ENCODE measurements around the gene NDUFA11. TPM values are rescaled to one million over a fixed set of nuclear protein-coding genes. Genes with fewer than 3 reads are reported as not detected.
"Not testable (repeated sequence)": the region's sequence is repeated elsewhere in the genome, so short reads cannot be mapped to it uniquely, and the experiment has no call there.

NDUFA11 gene
- total RNA-seq, 1 donor from 2014 or later: 366 TPM

DNA sequence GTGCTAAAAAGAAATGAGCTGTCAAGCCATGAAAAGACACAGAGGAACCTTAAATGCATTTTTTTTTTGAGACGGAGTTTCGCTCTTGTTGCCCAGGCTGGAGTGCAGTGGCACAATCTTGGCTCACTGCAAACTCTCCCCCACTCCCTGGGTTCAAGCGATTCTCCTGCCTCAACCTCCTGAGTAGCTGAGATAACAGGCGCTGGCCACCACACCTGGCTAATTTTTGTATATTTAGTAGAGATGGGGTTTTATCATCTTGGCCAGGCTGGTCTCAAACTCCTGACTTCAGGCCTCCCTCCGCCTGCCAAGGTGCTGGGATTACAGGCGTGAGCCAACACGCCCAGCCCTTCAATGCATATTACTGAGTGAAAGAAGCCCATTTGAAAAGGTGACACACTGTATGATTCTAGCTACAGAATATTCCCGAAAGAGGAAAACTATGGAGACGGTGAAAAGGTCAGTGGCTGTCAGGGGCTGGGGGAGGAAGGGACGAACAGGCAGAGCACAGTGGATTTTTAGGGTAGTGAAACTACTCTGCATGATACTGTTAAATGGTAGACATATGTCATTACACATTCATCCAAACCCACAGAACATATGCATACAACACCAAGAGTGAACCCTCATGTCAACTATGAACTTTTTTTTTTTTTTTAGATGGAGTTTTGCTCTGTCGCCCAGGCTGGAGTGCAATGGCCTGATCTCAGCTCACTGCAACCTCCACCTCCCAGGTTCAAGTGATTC, 19.4 kb downstream of the NDUFA11 start:
- DNase-seq: not testable (repeated sequence)

DNA sequence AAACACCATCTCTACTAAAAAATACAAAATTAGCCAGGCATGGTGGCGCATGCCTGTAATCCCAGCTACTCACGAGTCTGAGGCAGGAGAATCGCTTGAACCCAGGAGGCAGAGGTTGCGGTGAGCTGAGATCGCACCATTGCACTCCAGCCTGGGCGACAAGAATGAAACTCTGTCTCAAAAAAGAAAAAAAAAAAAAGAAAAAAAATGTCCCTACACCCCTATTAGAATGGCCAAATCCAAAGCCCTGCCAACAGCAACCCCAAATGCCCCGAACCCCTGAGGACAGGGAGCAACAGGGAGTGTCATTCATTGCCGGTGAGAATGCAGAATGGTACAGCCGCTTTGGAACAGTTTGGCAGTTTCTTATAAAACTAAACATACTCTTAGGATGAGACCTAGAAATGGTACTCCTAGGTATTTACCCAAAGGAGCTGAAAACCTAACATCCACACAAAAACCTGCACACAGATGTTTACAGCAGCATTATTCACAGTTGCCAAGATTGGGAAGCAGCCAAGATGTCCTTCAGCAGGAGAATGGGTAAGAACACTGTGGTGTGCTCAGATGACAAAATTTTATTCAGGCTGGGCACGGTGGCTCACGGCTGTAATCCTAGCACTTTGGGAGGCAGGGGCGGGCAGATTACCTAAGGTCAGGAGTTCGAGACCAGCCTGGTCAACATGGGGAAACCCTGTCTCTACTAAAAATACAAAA, 20.3 kb downstream of the NDUFA11 start:
- DNase-seq: not testable (repeated sequence)

DNA sequence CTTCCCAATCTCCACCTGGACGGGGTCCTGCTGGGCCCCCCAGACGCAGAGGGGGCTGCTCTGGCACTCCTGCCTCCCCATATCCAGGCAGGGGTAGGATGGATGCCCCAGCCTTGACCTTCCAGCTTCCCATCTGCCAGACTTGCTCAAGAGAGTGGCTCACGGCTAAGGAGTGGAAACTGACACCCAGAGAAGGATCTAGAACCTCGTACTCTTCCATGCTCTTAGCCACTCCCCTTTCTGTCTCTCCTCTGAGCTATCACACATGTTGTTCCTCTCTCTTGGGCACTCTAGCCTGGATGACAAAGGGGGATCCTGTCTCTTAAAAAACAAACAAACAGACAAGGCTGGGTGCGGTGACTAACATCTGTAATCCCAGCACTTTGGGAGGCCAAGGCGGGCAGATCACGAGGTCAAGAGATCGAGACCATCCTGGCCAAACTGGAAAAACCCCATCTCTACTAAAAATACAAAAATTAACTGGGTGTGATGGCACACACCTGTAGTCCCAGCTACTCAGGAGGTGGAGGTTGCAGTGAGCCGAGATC, 21.1 kb downstream of the NDUFA11 start:
- DNase-seq: no peak

DNA sequence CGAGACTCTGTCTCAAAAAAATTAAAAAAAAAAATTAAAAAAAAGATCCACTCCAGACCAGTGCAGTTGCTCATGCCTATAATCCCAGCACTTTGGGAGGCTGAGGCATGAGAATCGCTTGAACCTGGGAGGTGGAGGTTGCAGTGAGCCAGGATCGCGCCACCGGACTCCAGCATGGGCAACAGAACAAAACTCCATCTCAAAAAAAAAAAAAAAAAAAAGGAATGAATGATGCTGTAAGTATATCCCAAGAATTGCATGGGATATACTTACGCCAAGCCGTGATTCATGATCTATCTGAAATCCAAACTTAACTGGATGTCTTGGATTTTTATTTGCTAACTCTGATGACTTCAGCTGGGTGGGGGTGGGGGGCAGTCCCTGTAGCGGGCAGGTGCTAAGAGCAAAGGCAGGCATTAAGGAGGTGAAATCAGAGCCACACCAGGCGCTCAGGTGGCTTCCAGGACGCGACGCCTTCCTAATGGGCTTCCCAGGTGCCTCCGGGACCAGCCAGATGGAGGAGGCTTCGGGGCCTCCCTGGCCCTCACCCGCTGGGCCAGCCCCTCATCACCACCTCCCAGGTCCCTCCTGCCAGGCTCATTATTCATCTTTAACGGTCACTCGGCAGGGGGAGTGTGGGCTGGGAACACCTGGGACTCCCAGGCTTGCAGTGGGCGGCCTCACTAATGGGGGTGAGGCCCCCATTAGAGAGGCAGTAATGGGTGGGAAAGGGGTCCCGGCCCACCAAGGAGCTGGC, 21.9 kb downstream of the NDUFA11 start:
- no peak for DNase-seq

DNA sequence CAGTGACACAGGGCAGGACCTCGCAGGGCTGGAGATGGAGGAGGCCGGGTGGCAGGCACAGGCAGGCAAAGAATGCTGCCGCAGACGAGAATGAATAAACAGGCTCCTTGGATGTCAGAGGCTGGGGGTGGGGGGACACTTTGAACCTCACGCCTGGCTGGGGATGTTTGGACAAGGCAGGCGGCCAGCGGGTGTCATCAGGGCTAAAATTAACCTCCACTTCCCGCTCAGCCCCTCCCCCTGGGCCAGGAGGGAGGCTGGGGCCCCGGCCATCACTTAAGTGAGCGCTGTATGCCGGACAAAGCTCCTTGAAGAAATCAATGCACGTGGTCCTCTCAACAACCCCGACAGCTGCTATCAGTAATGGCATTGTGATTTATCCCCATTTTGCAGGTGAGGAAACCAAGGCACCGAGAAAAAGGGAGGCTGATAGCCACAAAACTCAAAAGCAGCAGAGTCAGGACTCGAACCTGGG, 22.9 kb downstream of the NDUFA11 start:
- no peak for DNase-seq

DNA sequence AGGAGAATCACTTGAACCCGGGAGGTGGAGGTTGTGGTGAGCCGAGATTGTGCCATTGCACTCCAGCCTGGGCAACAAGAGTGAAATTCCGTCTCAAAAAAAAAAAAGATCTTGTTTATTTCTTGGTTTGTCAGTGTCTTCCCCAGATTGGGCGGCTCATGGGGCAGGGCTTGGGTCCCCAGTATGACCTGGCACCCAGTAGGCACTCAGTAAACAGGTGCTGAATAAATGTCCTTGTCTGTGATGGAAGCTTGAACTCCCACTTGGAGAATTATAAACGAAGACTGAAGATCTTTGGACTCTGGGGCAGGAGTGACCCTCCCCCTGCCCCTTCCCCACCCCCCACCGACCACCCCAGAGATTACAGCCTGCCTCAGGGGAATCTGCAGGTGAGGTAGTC, 23.4 kb downstream of the NDUFA11 start:
- DNase-seq: no peak

DNA sequence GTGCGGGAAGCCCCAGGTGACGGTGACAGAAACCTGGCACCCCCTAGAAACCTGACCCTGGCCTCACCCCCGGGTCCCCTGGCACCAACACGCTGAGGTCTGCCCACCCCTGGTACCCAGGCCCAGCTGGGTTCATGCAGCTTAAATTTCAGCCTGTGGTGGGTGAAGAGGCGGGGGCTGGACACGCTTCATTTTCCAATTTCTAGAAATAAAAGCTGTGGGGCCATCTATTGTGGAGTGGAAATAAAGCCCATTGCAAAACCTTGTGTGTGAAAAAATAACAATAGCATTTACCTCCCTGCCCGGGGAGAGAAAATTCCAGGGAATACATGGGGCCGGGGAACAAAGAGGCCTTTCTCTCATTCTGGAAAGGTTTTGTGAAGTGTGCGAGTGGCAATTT, 25.7 kb downstream of the NDUFA11 start:
- DNase-seq: no peak

DNA sequence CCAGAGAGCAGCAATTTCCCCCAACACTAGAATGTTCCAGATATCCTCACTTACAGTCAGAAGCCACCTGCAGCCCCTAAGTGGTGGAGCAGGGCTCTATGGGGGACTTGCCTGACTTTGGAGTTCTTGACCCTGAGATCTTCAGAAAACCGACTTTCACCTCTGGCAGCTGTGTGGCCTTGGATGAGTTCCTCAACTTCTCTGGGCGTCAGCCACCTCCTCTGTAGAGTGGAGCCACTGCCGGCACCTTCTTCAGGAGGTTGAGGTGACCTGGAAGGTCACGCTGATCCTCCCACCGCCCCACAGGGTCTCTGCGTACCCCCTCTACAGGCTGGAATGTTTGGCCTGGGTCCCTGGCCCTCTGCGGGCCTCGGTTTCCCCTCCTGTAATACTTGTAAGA, 26.2 kb downstream of the NDUFA11 start:
- no peak for DNase-seq

DNA sequence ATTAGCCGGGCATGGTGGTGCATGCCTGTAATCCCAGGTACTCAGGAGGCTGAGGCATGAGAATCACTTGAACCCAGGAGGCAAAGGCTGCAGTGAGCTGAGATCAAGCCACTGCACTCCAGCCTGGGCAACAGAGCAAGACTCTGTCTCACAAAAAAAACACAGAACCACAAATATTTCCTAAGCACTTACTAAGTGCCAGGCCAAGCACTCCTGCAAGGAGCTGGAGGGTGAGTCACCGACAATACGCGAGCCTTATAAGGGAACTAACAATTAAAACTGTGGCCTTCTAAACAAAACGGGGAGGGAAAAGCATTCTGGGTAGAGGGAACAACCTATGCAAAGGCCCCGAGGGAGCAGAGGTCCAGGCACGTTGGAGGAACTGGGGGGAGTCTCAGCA, 29.1 kb downstream of the NDUFA11 start:
- DNase-seq: not testable (repeated sequence)

DNA sequence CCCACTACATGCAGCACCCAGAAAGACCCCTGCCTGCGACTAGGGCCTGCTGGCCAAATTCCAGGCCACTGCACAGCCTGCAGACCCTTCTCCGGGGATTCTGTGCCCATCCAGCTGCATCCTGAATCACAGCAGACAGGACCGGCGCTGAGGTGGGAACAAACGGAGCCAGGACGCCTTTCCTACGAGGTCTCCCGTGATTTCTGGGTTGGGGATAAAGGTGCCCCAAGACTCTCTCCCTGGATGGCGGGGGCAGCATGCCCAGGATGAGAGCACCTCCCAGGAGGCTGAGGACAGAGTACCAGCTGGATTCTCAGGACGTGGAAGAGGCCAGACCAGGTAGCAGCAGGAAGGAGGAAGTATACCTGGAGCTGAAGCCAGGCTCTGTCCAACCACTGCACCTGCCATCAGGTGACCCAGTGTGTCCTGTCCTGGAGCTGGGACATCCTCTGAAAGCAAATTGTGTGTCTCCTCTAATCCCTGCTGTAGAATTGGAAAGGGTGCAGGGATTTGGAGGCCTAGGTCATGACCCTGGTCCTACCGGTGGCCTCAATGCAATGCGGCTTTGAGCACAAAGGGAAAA, 29.9 kb downstream of the NDUFA11 start:
- DNase-seq: no peak

DNA sequence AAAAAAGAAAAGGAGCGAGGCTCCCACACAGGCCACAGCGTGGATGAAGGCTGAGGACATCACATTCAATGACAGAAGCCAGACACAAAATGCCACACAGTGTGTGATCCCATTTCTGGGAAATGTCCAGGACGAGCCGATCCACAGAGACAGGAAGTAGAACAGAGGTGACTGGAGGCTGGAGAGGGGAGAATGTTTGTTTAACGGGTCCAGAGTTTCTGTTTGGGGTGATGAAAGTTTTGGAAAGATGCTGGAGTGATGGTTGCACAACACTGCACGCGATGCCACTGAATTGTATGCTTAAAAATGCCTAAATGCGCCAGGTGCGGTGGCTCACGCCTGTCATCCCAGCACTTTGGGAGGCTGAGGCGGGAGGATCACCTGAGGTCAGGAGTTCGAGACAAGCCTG, 32.6 kb downstream of the NDUFA11 start:
- DNase-seq: no peak

DNA sequence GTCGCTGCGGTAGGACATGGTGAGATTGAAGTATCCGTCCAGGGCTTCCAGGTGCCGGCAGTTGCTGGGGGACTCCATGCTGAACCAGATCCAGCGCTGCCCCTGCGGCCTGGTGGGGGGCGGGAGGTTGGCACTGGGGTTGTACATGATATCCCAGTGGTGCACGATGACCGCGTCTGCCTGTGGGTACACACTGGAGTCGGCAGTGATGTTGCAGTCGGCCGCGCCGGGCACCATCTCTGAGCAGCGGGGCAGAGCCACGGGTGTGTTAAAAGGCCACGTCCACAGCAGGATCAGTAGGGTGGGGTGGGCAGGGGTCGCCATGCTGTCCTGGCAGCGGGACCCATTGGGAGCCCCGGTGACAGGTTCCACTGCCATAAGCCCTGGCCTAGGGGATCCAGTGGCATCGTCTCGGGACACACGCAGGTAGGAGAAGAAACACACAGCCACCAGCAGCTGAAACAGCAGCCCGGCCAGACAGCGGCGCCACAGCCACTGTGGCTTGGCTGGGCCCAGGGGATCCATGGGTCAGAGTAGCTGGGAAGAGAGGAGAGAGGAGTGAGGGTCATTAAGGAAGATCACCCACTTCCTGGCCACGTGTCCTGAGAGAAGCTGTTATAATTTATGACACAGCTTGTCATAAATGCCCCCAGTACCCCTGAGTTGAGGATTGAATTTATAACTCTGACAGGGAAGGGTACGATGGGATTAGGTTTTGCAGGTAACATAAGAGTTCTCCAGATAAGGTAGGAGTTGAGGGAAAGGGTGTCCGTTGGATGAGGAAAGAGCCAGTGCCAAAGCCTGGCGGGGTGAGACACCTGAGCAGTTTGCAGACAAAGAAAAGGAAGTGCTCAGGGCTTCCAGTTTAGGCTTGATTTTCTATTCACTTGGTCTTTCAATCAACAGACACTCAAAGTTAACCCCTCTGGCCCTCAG, 36.1 kb downstream of the NDUFA11 start:
- no peak for DNase-seq

DNA sequence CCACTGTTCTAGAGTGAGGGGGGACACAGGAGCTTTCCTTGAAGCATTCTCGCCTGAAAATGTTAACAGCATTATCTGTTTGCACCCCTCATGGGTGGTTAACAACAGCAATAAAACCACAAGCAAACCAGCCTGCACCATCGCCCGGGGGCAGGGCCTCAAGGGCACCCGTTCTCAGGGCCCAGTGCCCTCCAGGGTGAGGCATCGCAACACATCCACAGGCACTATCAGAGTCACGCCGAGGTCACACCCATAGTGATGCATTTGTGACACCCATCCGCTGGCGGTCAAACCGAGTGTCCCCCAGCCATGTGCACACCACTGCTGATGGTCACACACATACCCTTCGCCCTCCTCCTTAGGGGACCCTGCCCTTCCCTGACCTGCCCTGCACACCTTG, 37.8 kb downstream of the NDUFA11 start:
- no peak for DNase-seq

DNA sequence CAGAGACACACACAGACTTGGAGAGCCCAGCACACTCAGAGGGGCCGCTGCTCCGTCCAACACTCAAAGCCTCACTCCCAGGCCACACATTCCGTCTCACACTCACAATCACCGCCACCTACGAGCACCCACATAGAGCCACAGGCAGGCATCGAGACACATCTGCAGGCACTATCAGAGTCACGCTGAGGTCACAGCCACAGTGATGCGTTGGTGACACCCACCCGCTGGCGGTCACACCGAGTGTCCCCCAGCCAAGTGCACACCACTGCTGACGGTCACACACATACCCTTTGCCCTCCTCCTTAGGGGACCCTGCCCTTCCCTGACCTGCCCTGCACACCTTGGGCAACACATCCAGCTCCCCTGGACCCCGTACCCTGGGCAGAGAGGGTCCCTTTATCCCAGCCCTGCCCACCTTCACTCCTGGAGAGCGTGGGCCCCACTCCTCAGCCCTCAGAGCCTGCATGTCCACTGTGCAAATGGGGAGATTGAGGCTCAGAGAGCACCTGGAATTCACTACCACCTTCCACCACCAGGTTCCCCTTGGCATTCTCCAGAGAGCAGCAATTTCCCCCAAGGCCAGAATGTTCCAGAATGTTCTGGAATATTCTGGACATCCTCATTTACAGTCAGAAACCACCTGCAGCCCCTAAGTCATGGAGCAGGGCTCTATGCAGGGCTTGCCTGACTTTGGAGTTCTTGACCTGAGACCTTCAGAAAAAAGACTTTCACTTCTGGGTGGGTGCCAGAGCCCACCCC, 38.7 kb downstream of the NDUFA11 start:
- DNase-seq: no peak

DNA sequence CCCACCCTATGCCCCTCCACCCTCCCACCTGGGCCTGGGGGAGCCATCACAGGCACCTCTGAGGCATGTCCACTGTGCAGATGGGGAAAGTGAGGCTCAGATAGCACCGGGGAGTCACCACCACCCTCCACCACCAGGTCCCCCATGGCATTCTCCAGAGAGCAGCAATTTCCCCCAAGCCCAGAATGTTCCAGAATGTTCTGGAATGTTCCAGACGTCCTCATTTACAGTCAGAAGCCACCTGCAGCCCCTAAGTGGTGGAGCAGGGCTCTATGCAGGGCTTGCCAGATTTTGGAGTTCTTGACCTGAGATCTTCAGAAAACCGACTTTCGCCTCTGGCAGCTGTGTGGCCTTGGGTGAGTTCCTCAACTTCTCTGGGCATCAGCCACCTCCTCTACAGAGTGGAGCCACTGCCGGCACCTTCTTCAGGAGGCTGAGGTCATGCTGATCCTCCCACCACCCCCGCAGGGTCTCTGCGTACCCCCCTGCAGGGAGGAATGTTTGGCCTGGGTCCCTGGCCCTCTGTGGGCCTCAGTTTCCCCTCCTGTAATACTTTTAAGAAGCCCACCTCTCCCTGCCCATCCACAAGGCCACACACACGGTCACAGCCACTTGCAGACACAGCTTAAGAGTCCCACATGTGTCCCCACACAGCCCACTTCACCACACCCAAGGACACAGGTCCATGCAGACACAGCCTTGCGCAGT, 39.4 kb downstream of the NDUFA11 start:
- DNase-seq: no peak

DNA sequence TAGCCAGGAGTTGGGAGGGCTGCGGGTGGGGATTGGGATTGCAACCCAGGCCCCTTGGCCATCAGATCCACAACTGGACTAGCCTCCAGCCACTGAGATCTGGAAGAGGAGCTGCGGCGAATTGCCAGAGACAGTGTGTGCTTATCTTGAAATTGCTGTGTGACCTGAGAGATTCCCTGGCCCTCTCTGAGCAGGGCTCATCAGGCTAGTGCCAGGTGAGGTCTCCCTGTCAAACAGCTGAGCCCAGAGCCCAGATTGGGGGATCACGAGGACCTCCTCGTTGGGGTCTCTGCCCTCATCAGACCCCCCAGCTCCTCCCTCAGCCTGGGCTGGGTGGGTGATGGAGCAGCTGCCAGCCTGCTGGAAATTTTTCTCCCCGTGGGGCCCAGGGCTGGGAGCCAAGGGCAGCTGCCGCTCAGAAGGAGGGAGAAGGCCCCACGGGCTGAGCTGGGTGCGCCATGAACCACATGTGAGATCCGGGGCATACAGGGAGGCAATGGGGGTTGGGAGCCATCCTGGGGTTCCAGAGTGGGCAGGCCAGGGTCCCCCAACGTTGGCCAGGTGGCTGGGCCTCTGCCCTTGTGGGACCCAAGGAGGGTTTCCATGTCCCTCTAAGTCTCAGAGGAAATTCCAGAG, 40.4 kb downstream of the NDUFA11 start:
- no peak for DNase-seq

DNA sequence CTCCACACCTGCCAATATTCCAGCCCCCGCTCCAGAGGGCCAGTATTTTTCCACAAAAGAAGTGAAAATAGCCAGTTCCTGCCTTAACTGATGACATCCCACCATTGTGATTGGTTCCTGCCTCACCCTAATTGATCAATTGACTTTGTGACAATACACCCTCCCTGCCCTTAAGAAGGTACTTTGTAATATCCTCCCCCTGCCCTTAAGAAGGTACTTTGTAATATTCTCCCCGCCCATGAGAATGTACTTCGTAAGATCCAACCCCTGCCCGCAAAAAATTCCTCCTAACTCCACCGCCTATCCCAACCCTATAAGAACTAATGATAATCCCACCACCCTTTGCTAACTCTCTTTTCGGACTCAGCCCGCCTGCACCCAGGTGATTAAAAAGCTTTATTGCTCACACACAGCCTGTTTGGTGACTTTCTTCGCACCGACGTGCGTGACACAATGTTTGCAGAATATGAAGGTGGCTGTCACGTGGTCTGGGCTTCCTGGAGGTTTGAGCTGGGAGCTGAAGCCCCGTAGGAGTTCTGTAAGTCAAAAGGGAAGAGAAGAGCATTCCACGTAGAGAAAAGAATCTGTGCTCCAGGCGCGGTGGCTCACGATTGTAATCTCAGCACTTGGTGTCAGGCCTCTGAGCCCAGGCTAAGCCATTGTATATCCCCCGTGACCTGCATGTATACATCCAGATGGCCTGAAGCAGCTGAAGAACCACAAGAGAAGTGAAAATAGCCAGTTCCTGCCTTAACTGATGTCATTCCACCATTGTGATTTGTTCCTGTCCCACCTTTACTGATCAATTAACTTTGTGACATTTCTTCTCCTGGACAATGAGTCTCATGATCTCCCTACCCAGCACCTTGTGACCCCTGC, 46.1 kb downstream of the NDUFA11 start:
- DNase-seq: no peak

DNA sequence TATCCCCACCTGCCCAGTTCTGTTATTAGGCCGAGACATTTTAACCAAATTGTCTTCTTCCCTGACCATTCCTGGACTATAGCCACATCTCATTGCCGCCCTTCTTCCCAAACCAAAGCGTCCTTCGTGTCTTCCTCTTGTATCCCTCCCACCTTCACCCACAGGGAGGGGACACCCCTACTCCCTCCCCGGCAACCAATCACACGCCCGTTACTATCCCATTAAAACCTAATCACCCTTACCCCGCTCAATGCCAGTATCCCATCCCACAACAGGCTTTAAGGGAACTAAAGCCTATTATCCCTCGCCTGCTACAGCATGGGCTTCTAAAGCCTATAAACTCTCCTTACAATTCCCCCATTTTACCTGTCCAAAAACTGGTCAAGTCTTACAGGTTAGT, 48.4 kb downstream of the NDUFA11 start:
- DNase-seq: not testable (repeated sequence)

DNA sequence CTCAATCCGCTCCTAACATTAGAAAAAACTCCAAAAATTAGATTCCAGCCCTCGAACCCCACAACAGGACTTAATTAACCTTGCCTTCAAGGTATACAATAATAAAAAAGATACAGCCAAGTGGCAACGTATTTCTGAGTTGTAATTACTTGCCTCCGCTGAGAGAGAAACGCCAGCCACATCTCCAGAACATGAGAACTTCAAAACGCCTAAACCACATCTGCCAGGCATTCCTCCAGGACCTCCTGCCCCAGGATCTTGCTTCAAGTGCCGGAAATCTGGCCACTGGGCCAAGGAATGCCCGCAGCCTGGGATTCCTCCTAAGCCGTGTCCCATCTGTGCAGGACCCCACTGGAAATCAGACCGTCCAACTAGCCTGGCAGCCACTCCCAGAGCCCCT, 49.5 kb downstream of the NDUFA11 start:
- DNase-seq: not testable (repeated sequence)
